Small intestine (tissue), 7 donors: ENCODE data around the gene ZMYND11. TPM values are rescaled to one million over a fixed set of nuclear protein-coding genes. Genes with fewer than 3 reads are reported as not detected.

Experiments
- DNase-seq, 2 donors: peaks; one replicate each; pipeline versions ENCODE4 v3.0.0 to v3.0.0-alpha.2; 2013
- FAIRE-seq: peaks from 2 replicates; lab custom pipeline; 2012; peaks lifted over from hg19 to GRCh38; lab: Jason Lieb, UNC
- H3K27ac ChIP-seq, 3 donors: one replicate each; pipeline ENCODE4 v1.5.1; 2013; ENCODE audit warnings: low read length in 2 of 3, mild to moderate bottlenecking in 2 of 3, control low read depth in 1 of 3, inconsistent platforms in 1 of 3, low read depth in 1 of 3, moderate library complexity in 1 of 3
- H3K27me3 ChIP-seq, 3 donors: one replicate each; pipeline ENCODE4 v1.6.1; 2013; ENCODE audit warnings: low read length in 3 of 3, inconsistent platforms in 1 of 3; ENCODE audit not compliant: control insufficient read depth in 3 of 3, insufficient read depth in 3 of 3
- H3K36me3 ChIP-seq, 3 donors: one replicate each; pipeline ENCODE4 v1.6.1; 2013; ENCODE audit warnings: low read length in 3 of 3, inconsistent platforms in 1 of 3, low read depth in 1 of 3, mild to moderate bottlenecking in 1 of 3, moderate library complexity in 1 of 3; ENCODE audit not compliant: control insufficient read depth in 3 of 3, insufficient read depth in 2 of 3
- H3K4me1 ChIP-seq, 3 donors: one replicate each; pipeline ENCODE4 v1.6.1; 2013; ENCODE audit warnings: low read length in 2 of 3, inconsistent platforms in 1 of 3, low read depth in 1 of 3, mild to moderate bottlenecking in 1 of 3, moderate library complexity in 1 of 3; ENCODE audit not compliant: control insufficient read depth in 3 of 3, insufficient read depth in 2 of 3
- H3K4me3 ChIP-seq, 3 donors: one replicate each; pipeline ENCODE4 v1.5.1; 2013; ENCODE audit warnings: low read length in 3 of 3, control low read depth in 1 of 3, inconsistent platforms in 1 of 3, low read depth in 1 of 3, mild to moderate bottlenecking in 1 of 3, moderate library complexity in 1 of 3
- H3K9me3 ChIP-seq, 2 donors: one replicate each; pipeline ENCODE4 v1.6.1; 2013; ENCODE audit warnings: low read depth in 1 of 2, low read length in 1 of 2; ENCODE audit not compliant: control insufficient read depth in 2 of 2, insufficient read depth in 1 of 2
- WGBS, 3 donors: extraction: QIAGEN DNeasy Blood & Tissue Kit; methylation state at CpG; one replicate each; pipeline ENCODE4 v1.1.7; 2013; 5-methylcytosine and 5-hydroxymethylcytosine counted together
- polyA plus RNA-seq, 4 donors: library from polyadenylated mRNA; stranded (reverse) in 3 of 4; unstranded in 1 of 4; fragments of 200-250 nt in 3 of 4; fragments of 120-200 nt in 1 of 4; gene quantifications; one replicate each; pipeline versions ENCODE4 v1.2.1 to v1.2.3, GENCODE V29; 2013
- donor health status: healthy with polysubstance abuse.
- donor health status: control.
- donor health status: control.
- donor health status: Bipolar disorder and iron deficiency.
- donor health status: healthy.

ZMYND11 gene
- polyA plus RNA-seq, 4 donors, result 21.7 to 57.6 (median 27.0) TPM

GRCh38 chr10:92846-93245 is 42.4 kb upstream of the ZMYND11 start:
- peaks cover 0 to 3% (median 0%) of the 10 kb centered on the region in 3 donors for H3K4me1 ChIP-seq
- no peaks in the 10 kb centered on the region for H3K27me3 ChIP-seq
- no peak overlapping the region for H3K4me3 ChIP-seq
- FAIRE-seq, result no peak
- WGBS, 3 donors, result 72 to 85% (median 72%) methylated on average over 2 of the region's 2 CpGs
- no peaks in the 10 kb centered on the region for H3K36me3 ChIP-seq
- no peak for DNase-seq
- H3K27ac ChIP-seq, result no peak overlapping the region
- H3K9me3 ChIP-seq, result peaks cover 0 to 15% of the 10 kb centered on the region in 2 donors

- Histone ChIP-seq H3K27me3 (no peaks in the 10 kb centered on the region), H3K4me3 (no peak overlapping the region), H3K27ac (no peak overlapping the region), H3K9me3 (peaks cover 0 to 15% of the 10 kb centered on the region in 2 donors), H3K36me3 (no peaks in the 10 kb centered on the region), H3K4me1 (no peaks in the 10 kb centered on the region)
- FAIRE-seq (no peak), DNase-seq (no peak)
- WGBS, 3 donors, result 15 to 21% (median 21%) methylated on average over 1 of the region's 1 CpG
These were observed 40.6 kb upstream of the ZMYND11 start for GRCh38 chr10:94613-95012.

GRCh38 chr10:95356-96115 is 39.7 kb upstream of the ZMYND11 start:
- Histone ChIP-seq H3K4me1 (no peaks in the 10 kb centered on the region), H3K9me3 (peaks cover 0 to 15% of the 10 kb centered on the region in 2 donors), H3K27ac (no peak overlapping the region), H3K4me3 (no peak overlapping the region), H3K36me3 (no peaks in the 10 kb centered on the region), H3K27me3 (no peaks in the 10 kb centered on the region)
- DNase-seq (no peak), FAIRE-seq (no peak)
- 58 to 72% (median 60%) methylated on average over 2 of the region's 2 CpGs for WGBS, 3 donors

GRCh38 chr10:96466-96865 is 38.8 kb upstream of the ZMYND11 start:
- WGBS, 3 donors, result 4 to 11% (median 8%) methylated on average over 1 of the region's 1 CpG
- no peaks in the 10 kb centered on the region for H3K36me3 ChIP-seq
- no peak for DNase-seq
- no peak for FAIRE-seq
- no peaks in the 10 kb centered on the region for H3K4me1 ChIP-seq
- no peak overlapping the region for H3K27ac ChIP-seq
- H3K9me3 ChIP-seq, result peaks cover 0 to 15% of the 10 kb centered on the region in 2 donors
- H3K27me3 ChIP-seq, result no peaks in the 10 kb centered on the region
- H3K4me3 ChIP-seq, result no peak overlapping the region

- H3K27me3 ChIP-seq, result no peaks in the 10 kb centered on the region
- FAIRE-seq (no peak), DNase-seq (no peak)
- H3K4me1 ChIP-seq, result no peaks in the 10 kb centered on the region
- no peaks in the 10 kb centered on the region for H3K36me3 ChIP-seq
- 87 to 96% (median 92%) methylated on average over 4 of the region's 4 CpGs for WGBS, 3 donors
- H3K4me3 ChIP-seq, result no peak overlapping the region
- H3K27ac ChIP-seq, result no peak overlapping the region
- peaks cover 0 to 17% of the 10 kb centered on the region in 2 donors for H3K9me3 ChIP-seq
These were observed 30.8 kb upstream of the ZMYND11 start for GRCh38 chr10:104416-104815.

GRCh38 chr10:104862-105565 is 30.2 kb upstream of the ZMYND11 start:
- 51 to 78% (median 57%) methylated on average over 16 of the region's 16 CpGs for WGBS, 3 donors
- H3K4me3 ChIP-seq, result no peak overlapping the region
- peaks cover 0 to 17% of the 10 kb centered on the region in 2 donors for H3K9me3 ChIP-seq
- H3K4me1 ChIP-seq, result no peaks in the 10 kb centered on the region
- DNase-seq (no peak), FAIRE-seq (no peak)
- H3K27me3 ChIP-seq, result no peaks in the 10 kb centered on the region
- H3K36me3 ChIP-seq, result no peaks in the 10 kb centered on the region
- no peak overlapping the region for H3K27ac ChIP-seq

GRCh38 chr10:105806-106205 is 29.4 kb upstream of the ZMYND11 start:
- Histone ChIP-seq H3K9me3 (peaks cover 0 to 17% of the 10 kb centered on the region in 2 donors), H3K27ac (no peak overlapping the region), H3K27me3 (no peaks in the 10 kb centered on the region), H3K4me3 (no peak overlapping the region), H3K4me1 (no peaks in the 10 kb centered on the region), H3K36me3 (no peaks in the 10 kb centered on the region)
- FAIRE-seq (no peak), DNase-seq (no peak)
- WGBS, 3 donors, result 31 to 71% (median 55%) methylated on average over 4 of the region's 4 CpGs

GRCh38 chr10:106740-107139 is 28.5 kb upstream of the ZMYND11 start:
- WGBS, 3 donors, result 74 to 80% (median 77%) methylated on average over 6 of the region's 6 CpGs
- DNase-seq, result no peak
- no peaks in the 10 kb centered on the region for H3K27me3 ChIP-seq
- no peaks in the 10 kb centered on the region for H3K36me3 ChIP-seq
- peaks cover 0 to 17% of the 10 kb centered on the region in 2 donors for H3K9me3 ChIP-seq
- FAIRE-seq, result no peak
- H3K4me3 ChIP-seq, result no peak overlapping the region
- no peaks in the 10 kb centered on the region for H3K4me1 ChIP-seq
- H3K27ac ChIP-seq, result no peak overlapping the region
